Neural progenitor cell (in vitro differentiated cells): ENCODE results near the gene MMRN1. TPM values are rescaled to one million over a fixed set of nuclear protein-coding genes. Genes with fewer than 3 reads are reported as not detected.

Experiments
- DNase-seq: peaks from one replicate; pipeline ENCODE4 v3.0.0-alpha.2; 2016; ENCODE audit warnings: low spot score
- H2AFZ ChIP-seq: fragments of 200-600 bp; sonication (generic); replicated peaks from 2 replicates; pipeline ENCODE4 v1.6.1; 2016; ENCODE audit warnings: antibody characterized with exemption
- H3F3A ChIP-seq: fragments of 200-600 bp; sonication (generic); 2 replicates; pipeline ENCODE4 v1.6.1; 2016; ENCODE audit warnings: antibody characterized with exemption, low read depth
- H3K27ac ChIP-seq: fragments of 200-600 bp; sonication (generic); 2 replicates; pipeline ENCODE4 v1.5.1; 2016; ENCODE audit warnings: mild to moderate bottlenecking
- H3K27me3 ChIP-seq: fragments of 200-600 bp; sonication (generic); 2 replicates; pipeline ENCODE4 v1.6.1; 2016; ENCODE audit warnings: mild to moderate bottlenecking, moderate library complexity
- H3K36me3 ChIP-seq: fragments of 200-600 bp; sonication (generic); 2 replicates; pipeline ENCODE4 v1.5.1; 2016
- H3K4me1 ChIP-seq: fragments of 200-600 bp; sonication (generic); 2 replicates; pipeline ENCODE4 v1.6.1; 2016; ENCODE audit warnings: mixed run types
- H3K4me2 ChIP-seq: fragments of 200-600 bp; sonication (generic); 2 replicates; pipeline ENCODE4 v1.6.1; 2016
- H3K4me3 ChIP-seq: fragments of 200-600 bp; sonication (generic); 2 replicates; pipeline ENCODE4 v1.5.1; 2016
- H3K79me2 ChIP-seq: fragments of 200-600 bp; sonication (generic); 2 replicates; pipeline ENCODE4 v1.6.1; 2016; ENCODE audit warnings: low read depth
- H3K9ac ChIP-seq: fragments of 200-600 bp; sonication (generic); 2 replicates; pipeline ENCODE4 v1.6.1; 2016
- H3K9me3 ChIP-seq: fragments of 200-600 bp; sonication (generic); 2 replicates; pipeline ENCODE4 v1.5.1; 2016; ENCODE audit warnings: low read depth
- H4K20me1 ChIP-seq: fragments of 200-600 bp; sonication (generic); 2 replicates; pipeline ENCODE4 v1.6.1; 2016; ENCODE audit warnings: low read depth
- H3K27ac Mint-ChIP-seq: 3 replicates; pipeline ENCODE4 v1.8.0; 2021; ENCODE audit warnings: mixed read lengths
- H3K27me3 Mint-ChIP-seq: 2 replicates; pipeline ENCODE4 v1.8.0; 2022; ENCODE audit warnings: low read depth, mild to moderate bottlenecking, inconsistent platforms, moderate library complexity, mixed read lengths; ENCODE audit not compliant: insufficient read depth
- H3K36me3 Mint-ChIP-seq: 3 replicates; pipeline ENCODE4 v1.8.0; 2021; ENCODE audit warnings: mixed read lengths
- H3K4me1 Mint-ChIP-seq: 3 replicates; pipeline ENCODE4 v1.8.0; 2021; ENCODE audit warnings: mixed read lengths
- H3K4me3 Mint-ChIP-seq: 3 replicates; pipeline ENCODE4 v1.8.0; 2021; ENCODE audit warnings: mild to moderate bottlenecking, moderate library complexity, mixed read lengths
- H3K9me3 Mint-ChIP-seq: 3 replicates; pipeline ENCODE4 v1.8.0; 2020; ENCODE audit warnings: mixed read lengths
- CTCF ChIP-seq: fragments of 200-600 bp; sonication (generic); IDR thresholded peaks from 2 replicates; pipeline ENCODE4 v1.5.1; 2017; ENCODE audit warnings: antibody characterized with exemption, mild to moderate bottlenecking
- EZH2 ChIP-seq: fragments of 200-600 bp; sonication (generic); IDR thresholded peaks from 2 replicates; pipeline ENCODE4 v1.6.1; 2017; ENCODE audit warnings: antibody characterized with exemption, mild to moderate bottlenecking, moderate library complexity
- EZH2phosphoT487 ChIP-seq: fragments of 200-600 bp; sonication (generic); IDR thresholded peaks from 2 replicates; pipeline ENCODE4 v1.6.1; 2017; ENCODE audit warnings: antibody characterized with exemption
- total RNA-seq: library from RNA; depleted of rRNA; stranded (reverse); fragments of >200 nt; gene quantifications from 2 replicates; pipeline ENCODE4 v1.2.3, GENCODE V29; 2015; ENCODE audit warnings: low replicate concordance

The MMRN1 gene
- total RNA-seq, 1 donor from 2014 or later = 0.37 TPM

DNA sequence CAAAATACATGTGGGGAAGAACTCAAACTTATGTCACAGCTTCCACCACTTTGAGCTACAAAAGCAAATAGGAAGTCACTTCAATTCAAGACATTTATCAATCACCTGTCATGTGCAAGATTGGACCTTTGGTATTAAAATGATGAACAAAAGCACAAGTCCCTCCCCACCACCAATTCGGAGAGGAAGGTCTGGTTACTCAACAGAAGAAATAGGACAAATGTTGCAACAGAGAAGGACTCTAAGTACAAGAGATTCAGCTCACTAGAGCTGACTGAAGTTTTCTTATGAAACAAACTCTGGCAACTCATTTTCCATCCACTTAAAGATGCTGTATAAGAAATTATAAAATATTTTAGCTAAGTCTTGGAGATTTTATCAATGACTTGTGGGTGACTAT is 16.0 kb upstream of the MMRN1 start:
- Histone ChIP-seq H3K79me2 (no peaks in the 10 kb centered on the region), H3K9me3 (no peaks in the 10 kb centered on the region), H4K20me1 (no peaks in the 10 kb centered on the region), H3F3A (no peaks in the 10 kb centered on the region), H3K4me2 (peak overlapping the region; percentile 46), H3K36me3 (no peaks in the 10 kb centered on the region), H2AFZ (peak overlapping the region; percentile 64), H3K4me1 (peaks cover 19% of the 10 kb centered on the region), H3K27me3 (no peaks in the 10 kb centered on the region), H3K4me3 (no peak overlapping the region), H3K9ac (no peak overlapping the region), H3K27ac (no peak overlapping the region)
- Mint-ChIP-seq H3K36me3 (peaks cover 9% of the 10 kb centered on the region), H3K4me1 (peaks cover 35% of the 10 kb centered on the region), H3K27ac (peak overlapping the region; percentile 97), H3K27me3 (no peaks in the 10 kb centered on the region), H3K9me3 (peaks cover 2% of the 10 kb centered on the region), H3K4me3 (peak overlapping the region; percentile 89)
- no peak for DNase-seq
- no peak for TF ChIP-seq EZH2
- TF ChIP-seq EZH2phosphoT487 = no peak
- no peak for TF ChIP-seq CTCF

DNA sequence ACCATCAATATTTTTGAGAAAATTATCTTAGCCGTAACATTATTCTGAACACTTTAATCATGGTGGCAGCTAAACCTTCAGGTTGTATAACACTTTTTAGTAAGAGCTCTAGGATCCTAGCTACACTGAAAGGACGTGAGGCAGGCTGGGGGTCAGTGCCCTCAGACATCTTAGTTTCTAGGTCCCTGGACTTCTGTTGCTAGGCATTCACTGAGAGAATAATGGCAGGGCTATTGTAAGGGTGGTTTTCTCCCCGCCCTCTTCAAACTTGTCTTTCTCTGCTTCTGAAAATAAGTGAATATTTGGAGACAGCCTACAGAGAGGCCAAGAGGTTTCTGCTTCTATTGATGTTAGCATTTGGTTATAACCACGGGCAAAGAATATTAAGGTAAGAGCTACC is 15.4 kb upstream of the MMRN1 start:
- H3K9me3 Mint-ChIP-seq = peaks cover 2% of the 10 kb centered on the region
- H3K4me3 ChIP-seq = no peak overlapping the region

GRCh38 chr4:89889289-89889688 is 5.4 kb upstream of the MMRN1 start:
- H4K20me1 ChIP-seq = no peaks in the 10 kb centered on the region
- H2AFZ ChIP-seq = no peak overlapping the region
- H3K4me2 ChIP-seq = no peak overlapping the region
- no peak for TF ChIP-seq EZH2phosphoT487
- TF ChIP-seq CTCF = no peak
- no peak for TF ChIP-seq EZH2
- no peaks in the 10 kb centered on the region for H3K27me3 ChIP-seq
- Mint-ChIP-seq H3K4me3 (no peak overlapping the region), H3K4me1 (no peaks in the 10 kb centered on the region), H3K9me3 (peaks cover 44% of the 10 kb centered on the region), H3K27me3 (peaks cover 2% of the 10 kb centered on the region), H3K27ac (no peak overlapping the region), H3K36me3 (peaks cover 69% of the 10 kb centered on the region)
- H3K36me3 ChIP-seq = no peaks in the 10 kb centered on the region
- H3F3A ChIP-seq = no peaks in the 10 kb centered on the region
- DNase-seq = no peak
- H3K9ac ChIP-seq = no peak overlapping the region
- H3K27ac ChIP-seq = no peak overlapping the region
- no peak overlapping the region for H3K4me3 ChIP-seq
- H3K9me3 ChIP-seq = no peaks in the 10 kb centered on the region
- H3K4me1 ChIP-seq = no peaks in the 10 kb centered on the region
- H3K79me2 ChIP-seq = no peaks in the 10 kb centered on the region

More for the DNA sequence above, 15.4 kb upstream of the MMRN1 start:
- no peak overlapping the region for H2AFZ ChIP-seq
- no peak overlapping the region for H3K27ac ChIP-seq
- TF ChIP-seq EZH2phosphoT487 (no peak), EZH2 (no peak)
- H3K4me1 ChIP-seq = peaks cover 19% of the 10 kb centered on the region
- Mint-ChIP-seq H3K36me3 (peaks cover 9% of the 10 kb centered on the region), H3K4me1 (peaks cover 35% of the 10 kb centered on the region), H3K4me3 (peak overlapping the region; percentile 89), H3K27me3 (no peaks in the 10 kb centered on the region), H3K27ac (peak overlapping the region; percentile 89)
- no peaks in the 10 kb centered on the region for H3K79me2 ChIP-seq
- no peaks in the 10 kb centered on the region for H4K20me1 ChIP-seq
- H3K9me3 ChIP-seq = no peaks in the 10 kb centered on the region
- peak; percentile 60 for DNase-seq
- no peaks in the 10 kb centered on the region for H3F3A ChIP-seq
- H3K27me3 ChIP-seq = no peaks in the 10 kb centered on the region
- peak overlapping the region; percentile 46 for H3K4me2 ChIP-seq
- no peak overlapping the region for H3K9ac ChIP-seq
- no peaks in the 10 kb centered on the region for H3K36me3 ChIP-seq

DNA sequence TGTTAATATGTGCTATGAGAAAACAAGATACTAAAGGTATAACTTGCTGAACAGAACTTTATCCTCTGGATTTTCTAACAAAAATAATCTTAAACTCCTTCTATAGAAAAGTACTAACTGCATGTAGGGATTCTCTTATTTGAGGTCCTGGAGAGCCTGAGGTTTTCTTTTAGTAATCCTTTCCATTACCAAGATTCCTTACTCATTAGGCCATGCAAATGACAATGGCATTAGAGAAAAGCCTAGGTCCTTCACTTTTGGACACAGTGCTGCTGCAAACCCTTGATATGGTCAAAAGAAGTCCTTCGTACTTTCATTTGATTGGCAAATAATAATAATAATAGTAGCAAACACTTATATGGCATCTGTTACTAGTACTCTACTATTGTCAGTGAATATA is 3.2 kb downstream of the MMRN1 start:
- Histone ChIP-seq H3K79me2 (no peaks in the 10 kb centered on the region), H3K9me3 (no peaks in the 10 kb centered on the region), H3K27ac (no peak overlapping the region), H3K27me3 (no peaks in the 10 kb centered on the region), H3F3A (peaks cover 3% of the 10 kb centered on the region), H4K20me1 (no peaks in the 10 kb centered on the region), H3K4me3 (no peak overlapping the region), H3K36me3 (no peaks in the 10 kb centered on the region), H2AFZ (no peak overlapping the region), H3K9ac (no peak overlapping the region), H3K4me1 (peaks cover 14% of the 10 kb centered on the region), H3K4me2 (peak overlapping the region; percentile 21)
- no peak overlapping the region for H3K4me3 Mint-ChIP-seq
- peaks cover 32% of the 10 kb centered on the region for H3K36me3 Mint-ChIP-seq
- H3K27me3 Mint-ChIP-seq = no peaks in the 10 kb centered on the region
- H3K27ac Mint-ChIP-seq = no peak overlapping the region
- TF ChIP-seq EZH2phosphoT487 = no peak
- TF ChIP-seq CTCF = no peak
- no peak for TF ChIP-seq EZH2
- peak; percentile 26 for DNase-seq
- H3K4me1 Mint-ChIP-seq = peaks cover 8% of the 10 kb centered on the region
- peaks cover 5% of the 10 kb centered on the region for H3K9me3 Mint-ChIP-seq
